GM18868 (cell line): ENCODE data around the gene PHOSPHO2.

Experiments
- ATAC-seq: cut with Tn5 transposase; IDR thresholded peaks from one replicate; pipeline ENCODE4 v1.9.1; 2021; ENCODE audit warnings: mild to moderate bottlenecking, moderate library complexity; ENCODE audit not compliant: unreplicated experiment

PHOSPHO2 gene

DNA sequence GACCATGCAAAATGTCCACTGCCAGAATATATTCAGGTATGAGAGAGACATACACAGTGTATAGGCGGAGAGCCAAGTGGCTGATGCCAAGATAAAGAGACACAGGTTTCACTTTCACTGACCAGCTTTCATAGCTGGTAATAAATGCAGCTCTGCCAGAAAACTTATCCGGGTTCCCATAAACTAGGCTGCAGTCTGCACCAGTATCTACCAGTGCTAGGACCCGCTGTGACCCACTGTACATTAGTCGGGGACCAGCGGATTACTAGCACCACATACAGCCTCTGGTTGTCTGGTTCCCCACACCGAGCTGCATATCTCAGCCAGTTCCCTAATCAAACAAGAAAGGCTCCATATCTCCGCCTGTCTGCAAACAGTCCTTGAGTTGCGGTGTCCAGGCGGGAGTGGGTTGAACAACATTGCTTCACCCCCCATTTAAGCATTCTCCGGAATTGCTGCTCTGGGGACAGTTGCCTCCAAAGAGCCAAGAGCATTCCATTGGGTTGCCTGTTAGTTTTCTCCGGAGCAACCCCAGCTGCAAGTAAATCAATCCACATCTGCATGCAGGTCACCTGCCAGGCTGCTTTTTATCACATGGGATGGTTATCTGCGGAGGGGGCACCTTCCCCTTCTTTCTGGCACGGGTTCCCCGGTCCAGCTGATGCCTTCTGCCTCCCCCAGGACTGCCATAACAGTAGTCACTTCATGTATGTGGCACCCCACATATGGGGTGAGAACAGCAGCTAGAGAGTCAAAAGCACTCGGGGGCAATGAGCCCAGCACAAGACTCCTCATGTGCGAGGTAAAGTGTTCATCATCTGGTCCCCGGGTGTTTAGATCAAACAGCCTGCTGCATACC is 21.3 kb downstream of the PHOSPHO2 start:
- no peak for ATAC-seq

GRCh38 chr2:169716238-169716886 is 22.1 kb downstream of the PHOSPHO2 start:
- no peak for ATAC-seq

DNA sequence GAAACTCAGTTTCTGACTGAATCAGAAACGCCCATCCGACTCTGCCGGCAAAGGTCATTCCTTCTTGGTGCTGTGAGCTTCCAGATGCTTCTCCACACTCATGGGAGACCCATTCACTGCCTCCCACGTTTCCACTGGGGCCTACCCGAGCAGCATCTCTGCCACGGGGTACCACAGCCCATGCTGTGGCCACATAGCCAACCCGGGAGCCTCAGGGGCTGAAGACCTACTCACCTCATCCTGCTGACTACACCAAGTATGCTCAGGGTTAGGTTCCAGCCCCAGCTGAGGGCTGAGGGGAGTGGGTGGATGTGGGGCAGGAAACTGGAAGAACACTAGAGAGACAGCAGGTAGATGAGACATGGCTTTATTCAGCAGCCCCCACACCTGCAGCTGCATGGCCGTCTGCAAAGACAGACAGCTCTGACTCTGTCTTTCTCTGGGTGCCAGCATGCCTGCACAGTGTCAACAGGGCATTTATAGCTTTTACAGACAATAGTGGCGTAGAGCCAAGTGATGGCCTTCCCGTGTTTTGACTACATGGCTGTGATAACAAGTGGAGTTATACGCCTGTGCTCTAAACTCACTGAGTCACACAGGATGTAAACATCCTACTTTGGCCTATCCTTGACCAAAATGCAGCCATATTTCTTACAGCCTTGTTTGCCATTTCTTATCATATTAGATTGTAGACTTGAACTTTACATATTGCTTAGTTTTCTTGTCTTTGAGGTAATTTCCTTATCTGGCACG is 22.8 kb downstream of the PHOSPHO2 start:
- ATAC-seq, result no peak

- no peak for ATAC-seq
Observed at GRCh38 chr2:169717691-169718063, 23.4 kb downstream of the PHOSPHO2 start.

GRCh38 chr2:169718930-169719504 is 24.7 kb downstream of the PHOSPHO2 start:
- no peak for ATAC-seq

DNA sequence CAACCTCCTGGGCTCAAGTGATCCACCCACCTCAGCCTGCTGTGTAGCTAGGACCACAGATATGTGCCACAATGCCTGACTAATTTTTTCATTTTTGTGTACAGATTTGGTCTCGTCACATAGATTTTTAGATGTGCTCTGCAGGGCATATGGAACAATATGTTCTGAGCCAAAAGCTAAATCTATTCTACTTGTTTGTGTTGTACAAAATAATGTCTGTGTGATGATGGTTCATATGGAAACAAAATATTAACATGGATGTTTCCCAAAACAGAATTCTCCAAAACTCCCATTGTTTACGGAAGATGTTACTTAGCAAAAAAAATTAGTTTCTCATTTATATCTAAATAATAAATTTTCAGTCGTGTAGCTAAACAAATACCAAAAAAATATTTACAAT is 26.7 kb downstream of the PHOSPHO2 start:
- no peak for ATAC-seq

DNA sequence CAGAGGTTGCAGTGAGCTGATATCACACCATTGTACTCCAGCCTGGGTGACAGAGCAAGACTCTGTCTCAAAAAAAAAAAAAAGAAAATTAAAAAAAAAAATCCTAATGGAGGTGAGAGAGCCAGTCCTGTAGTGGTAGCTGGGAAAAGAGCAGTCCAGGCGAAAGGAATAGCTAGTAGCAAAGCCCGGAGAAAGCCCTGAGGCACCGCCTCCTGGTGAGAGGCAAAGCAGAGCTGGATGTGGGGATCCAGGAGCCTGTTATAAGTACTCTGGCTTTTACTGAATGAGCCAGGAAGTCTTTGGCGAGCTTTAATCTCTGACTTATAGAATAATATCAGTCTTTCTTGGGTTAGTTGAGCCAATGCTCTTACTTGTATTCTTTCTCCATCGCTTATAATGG is 32.8 kb downstream of the PHOSPHO2 start:
- no peak for ATAC-seq

GRCh38 chr2:169729274-169729605 is 35.0 kb downstream of the PHOSPHO2 start:
- ATAC-seq, result no peak

DNA sequence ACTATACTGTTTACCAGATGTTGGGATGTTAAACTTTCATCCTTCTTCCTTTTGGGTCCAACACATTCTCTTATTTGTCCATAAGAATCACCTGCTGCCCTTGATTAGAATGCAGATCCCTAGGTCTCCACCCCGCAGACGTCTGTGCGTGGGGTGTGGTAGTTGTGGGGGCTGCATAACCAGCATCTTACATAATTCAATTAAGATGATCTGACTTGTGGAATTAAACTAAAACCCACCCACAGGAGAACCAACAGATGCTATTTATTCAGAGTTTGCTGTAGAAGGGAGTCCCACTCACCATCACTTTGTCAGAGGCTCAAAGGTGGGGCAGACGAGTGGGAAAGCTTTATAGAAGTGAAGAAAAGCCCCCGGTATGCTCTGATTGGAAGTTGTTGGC is 37.8 kb downstream of the PHOSPHO2 start:
- ATAC-seq, result no peak

- ATAC-seq, result no peak
Observed at GRCh38 chr2:169732583-169733358, 38.5 kb downstream of the PHOSPHO2 start.

- peak; percentile 41 for ATAC-seq
Observed at GRCh38 chr2:169734169-169734847, 40.0 kb downstream of the PHOSPHO2 start.

DNA sequence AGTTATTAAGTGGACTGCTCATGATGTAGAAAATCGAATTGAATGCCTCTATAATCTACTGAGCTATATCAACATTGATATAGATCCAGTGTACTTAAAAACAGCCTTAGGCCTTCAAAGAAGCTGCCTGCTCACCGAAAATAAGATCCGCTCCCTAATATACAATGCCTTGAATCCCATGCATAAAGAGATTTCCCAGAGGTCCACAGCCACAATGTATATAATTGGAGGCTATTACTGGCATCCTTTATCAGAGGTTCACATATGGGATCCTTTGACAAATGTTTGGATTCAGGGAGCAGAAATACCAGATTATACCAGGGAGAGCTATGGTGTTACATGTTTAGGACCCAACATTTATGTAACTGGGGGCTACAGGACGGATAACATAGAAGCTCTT is 41.4 kb downstream of the PHOSPHO2 start:
- no peak for ATAC-seq

GRCh38 chr2:169736902-169737301 is 42.6 kb downstream of the PHOSPHO2 start:
- no peak for ATAC-seq

DNA sequence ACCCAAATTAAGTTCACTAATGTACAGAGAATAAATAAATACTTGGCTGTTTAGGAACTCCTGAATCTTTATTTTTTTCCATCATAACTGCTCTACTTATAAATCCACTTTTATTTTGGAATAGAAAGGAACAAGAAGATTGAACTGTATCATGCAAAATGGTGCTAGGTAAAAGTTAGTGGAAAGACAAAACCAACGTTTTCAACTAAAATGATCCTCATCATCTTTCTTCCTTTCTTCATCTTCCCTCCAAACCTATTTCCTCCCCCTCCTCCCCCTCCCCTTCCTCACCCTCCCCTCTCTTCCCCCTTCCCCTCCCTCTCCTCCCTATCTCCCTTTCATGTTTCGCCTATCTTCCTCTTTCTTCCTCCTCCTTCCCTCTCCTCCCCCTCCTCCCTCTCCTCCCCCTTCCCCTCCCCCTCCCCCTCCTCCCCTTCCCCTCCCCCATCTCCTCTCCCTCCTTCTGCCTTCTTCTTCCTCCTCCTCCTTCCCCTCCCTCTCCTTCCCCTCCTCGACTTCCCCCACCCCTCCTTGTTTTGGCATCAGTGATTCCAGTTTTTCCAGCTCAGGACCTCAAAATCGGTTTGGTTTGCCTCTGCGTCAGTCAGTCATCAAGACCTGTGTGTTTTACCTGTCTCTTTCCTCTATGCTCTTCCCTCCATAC is 44.4 kb downstream of the PHOSPHO2 start:
- ATAC-seq, result no peak

GRCh38 chr2:169739351-169739750 is 45.1 kb downstream of the PHOSPHO2 start:
- no peak for ATAC-seq

GRCh38 chr2:169743549-169743948 is 49.3 kb downstream of the PHOSPHO2 start:
- no peak for ATAC-seq

- ATAC-seq, result no peak
Observed at GRCh38 chr2:169746240-169746639, 52.0 kb downstream of the PHOSPHO2 start.

GRCh38 chr2:169748319-169748718 is 54.0 kb downstream of the PHOSPHO2 start:
- ATAC-seq, result no peak
